ENCODE results near the gene JADE2. TPM values are rescaled to one million over a fixed set of nuclear protein-coding genes. Genes with fewer than 3 reads are reported as not detected.
"Not testable (repeated sequence)": the region's sequence is repeated elsewhere in the genome, so short reads cannot be mapped to it uniquely, and the experiment has no call there.

Gene JADE2
- total RNA-seq, 4 donors from 2014 or later: 51.7 to 116 (median 76.6) TPM

DNA sequence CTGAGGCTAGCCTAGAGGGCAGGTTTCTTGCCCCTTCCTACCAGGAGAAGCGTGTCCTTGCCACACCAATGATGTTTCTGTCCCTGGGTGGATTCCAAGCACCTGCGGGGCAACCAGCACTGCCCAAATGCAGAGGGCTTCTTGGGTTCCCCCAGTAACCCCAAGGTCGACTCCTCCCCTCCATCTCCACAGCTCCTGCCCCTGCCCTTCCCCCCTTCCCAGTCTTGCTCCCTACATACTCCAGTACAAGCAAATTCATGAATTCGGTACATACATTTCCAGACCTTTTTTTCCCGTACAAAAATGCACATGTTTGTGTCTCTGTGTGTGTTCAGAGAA is 12.8 kb upstream of the JADE2 start:
- 87 to 88% methylated on average over 5 of the region's 5 CpGs for WGBS, 2 donors
- H3K27ac ChIP-seq: peak overlapping the region in 2 of 3 donors; percentile 23 to 39
- TF ChIP-seq, protein P1, sequence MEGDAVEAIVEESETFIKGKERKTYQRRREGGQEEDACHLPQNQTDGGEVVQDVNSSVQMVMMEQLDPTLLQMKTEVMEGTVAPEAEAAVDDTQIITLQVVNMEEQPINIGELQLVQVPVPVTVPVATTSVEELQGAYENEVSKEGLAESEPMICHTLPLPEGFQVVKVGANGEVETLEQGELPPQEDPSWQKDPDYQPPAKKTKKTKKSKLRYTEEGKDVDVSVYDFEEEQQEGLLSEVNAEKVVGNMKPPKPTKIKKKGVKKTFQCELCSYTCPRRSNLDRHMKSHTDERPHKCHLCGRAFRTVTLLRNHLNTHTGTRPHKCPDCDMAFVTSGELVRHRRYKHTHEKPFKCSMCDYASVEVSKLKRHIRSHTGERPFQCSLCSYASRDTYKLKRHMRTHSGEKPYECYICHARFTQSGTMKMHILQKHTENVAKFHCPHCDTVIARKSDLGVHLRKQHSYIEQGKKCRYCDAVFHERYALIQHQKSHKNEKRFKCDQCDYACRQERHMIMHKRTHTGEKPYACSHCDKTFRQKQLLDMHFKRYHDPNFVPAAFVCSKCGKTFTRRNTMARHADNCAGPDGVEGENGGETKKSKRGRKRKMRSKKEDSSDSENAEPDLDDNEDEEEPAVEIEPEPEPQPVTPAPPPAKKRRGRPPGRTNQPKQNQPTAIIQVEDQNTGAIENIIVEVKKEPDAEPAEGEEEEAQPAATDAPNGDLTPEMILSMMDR (IDR thresholded peaks at IDR 0.05): no peak
- no peak for TF ChIP-seq POLR2A (IDR thresholded peaks at IDR 0.05)
- intact Hi-C loops (cut with DNase I): no loop called here
- H3K4me1 ChIP-seq: peaks cover 0 to 16% of the 10 kb centered on the region in 2 donors
- no peak overlapping the region for H3K4me3 ChIP-seq (replicated peaks in 1 of 3)
- no peaks in the 10 kb centered on the region for H3K9me3 ChIP-seq
- H3K27me3 ChIP-seq: no peaks in the 10 kb centered on the region
- no peak for DNase-seq
- H3K36me3 ChIP-seq: no peaks in the 10 kb centered on the region

DNA sequence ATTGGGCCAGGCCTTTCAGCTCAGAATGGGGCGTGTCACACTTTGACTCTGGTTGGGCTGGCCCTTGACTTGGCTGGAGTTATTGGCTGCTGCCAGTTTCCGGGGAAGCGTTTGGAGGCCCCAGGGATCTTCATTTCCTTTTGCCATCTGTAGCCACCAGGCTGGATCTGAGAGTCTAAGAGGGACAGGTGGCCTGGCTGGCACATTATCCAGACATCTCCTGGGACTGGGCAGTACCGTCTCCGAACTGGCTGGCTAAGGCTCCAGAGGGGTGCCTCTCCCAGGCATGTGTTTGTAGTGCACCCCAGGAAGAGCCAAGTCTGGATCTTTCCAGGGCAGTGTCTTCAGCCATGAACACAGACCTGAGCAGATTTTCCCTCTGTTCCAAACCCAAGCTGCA is 9.7 kb upstream of the JADE2 start:
- Histone ChIP-seq H3K27ac (no peak overlapping the region), H3K9me3 (no peaks in the 10 kb centered on the region), H3K27me3 (no peaks in the 10 kb centered on the region), H3K4me1 (peaks cover 0 to 16% of the 10 kb centered on the region in 2 donors), H3K36me3 (no peaks in the 10 kb centered on the region), H3K4me3 (replicated peaks in 1 of 3) (no peak overlapping the region)
- intact Hi-C loops (cut with DNase I): no loop called here
- 70 to 88% methylated on average over 3 to 5 of the region's 5 CpGs for WGBS, 2 donors
- TF ChIP-seq, protein P1 (IDR thresholded peaks at IDR 0.05): no peak
- TF ChIP-seq POLR2A (IDR thresholded peaks at IDR 0.05): no peak
- DNase-seq: no peak

DNA sequence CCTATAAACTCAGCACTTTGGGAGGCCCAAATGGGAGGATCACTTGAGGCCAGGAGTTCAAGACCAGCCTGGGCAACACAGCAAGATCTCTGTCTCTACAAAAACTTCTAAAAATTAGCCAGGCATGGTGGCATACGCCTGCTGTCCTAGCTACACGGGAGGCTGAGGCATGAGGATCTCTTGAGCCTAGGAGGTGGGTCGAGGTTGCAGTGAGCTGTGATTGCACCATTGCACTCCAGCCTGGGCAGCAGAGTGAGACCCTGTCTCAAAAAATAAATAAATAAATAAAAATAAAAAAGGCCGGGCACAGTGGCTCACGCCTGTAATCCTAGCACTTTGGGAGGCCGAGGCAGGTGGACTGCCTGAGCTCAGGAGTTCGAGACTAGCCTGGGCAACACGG is 8.5 kb upstream of the JADE2 start:
- H3K4me3 ChIP-seq (replicated peaks in 1 of 3); H3K9me3 ChIP-seq; intact Hi-C loops (cut with DNase I); H3K36me3 ChIP-seq; DNase-seq; H3K27ac ChIP-seq; H3K27me3 ChIP-seq; H3K4me1 ChIP-seq: not testable (repeated sequence)
- 93 to 95% methylated on average over 8 of the region's 8 CpGs for WGBS, 2 donors

DNA sequence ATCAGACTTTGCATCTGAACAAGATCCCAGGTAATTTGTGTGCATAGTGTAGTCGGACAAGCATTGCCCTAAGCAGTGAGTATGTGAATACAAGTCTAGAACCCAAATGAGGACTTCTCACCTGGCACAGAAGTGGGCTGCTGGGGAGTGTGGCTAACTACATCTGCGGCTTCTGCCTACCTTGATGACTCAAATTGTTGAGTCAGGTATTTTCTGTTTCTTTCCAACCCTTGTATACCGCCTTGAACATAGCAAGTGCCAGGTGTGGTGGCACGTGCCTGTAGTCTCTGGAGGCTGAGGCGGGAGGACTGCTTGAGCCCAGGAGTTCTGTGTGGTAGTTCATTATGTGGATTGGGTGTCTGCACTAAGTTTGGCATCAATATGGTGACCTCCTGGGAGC is 7.9 kb upstream of the JADE2 start:
- intact Hi-C loops (cut with DNase I): no loop called here
- H3K36me3 ChIP-seq: no peaks in the 10 kb centered on the region
- TF ChIP-seq, protein P1 (IDR thresholded peaks at IDR 0.05): no peak
- TF ChIP-seq POLR2A (IDR thresholded peaks at IDR 0.05): no peak
- H3K9me3 ChIP-seq: no peaks in the 10 kb centered on the region
- no peaks in the 10 kb centered on the region for H3K27me3 ChIP-seq
- peaks cover 0 to under 1% of the 10 kb centered on the region in 2 donors for H3K4me1 ChIP-seq
- WGBS, 2 donors: 85 to 92% methylated on average over 5 of the region's 5 CpGs
- no peak overlapping the region for H3K27ac ChIP-seq
- no peak overlapping the region for H3K4me3 ChIP-seq (replicated peaks in 1 of 3)
- DNase-seq: no peak

DNA sequence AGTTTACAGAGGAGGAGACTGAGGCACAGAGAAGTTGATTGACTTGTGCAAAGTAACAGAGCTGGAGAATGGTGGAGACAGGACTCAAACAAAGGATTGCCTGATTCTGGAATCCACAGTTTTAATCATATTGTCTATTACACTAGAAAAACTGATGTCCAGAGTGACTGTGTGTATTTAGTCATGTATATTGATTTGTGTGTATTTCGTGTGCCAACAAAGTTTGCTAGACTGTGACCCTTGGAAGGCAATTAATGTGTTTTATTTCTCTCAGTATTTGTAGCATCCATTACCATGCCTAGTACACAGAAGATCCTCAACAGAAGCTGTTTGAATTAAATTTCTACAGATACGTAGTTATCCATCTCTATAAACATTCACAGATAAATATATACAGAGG is 5.5 kb upstream of the JADE2 start:
- H3K4me3 ChIP-seq (replicated peaks in 1 of 3): no peak overlapping the region
- intact Hi-C loops (cut with DNase I): loop anchor here (10.0 kb wide), 2 partner anchors 55 to 105 kb away; partner anchors contain the start of gene CDKN2AIPNL
- DNase-seq: no peak
- H3K36me3 ChIP-seq: no peaks in the 10 kb centered on the region
- no peak overlapping the region for H3K27ac ChIP-seq
- TF ChIP-seq POLR2A (IDR thresholded peaks at IDR 0.05): no peak
- TF ChIP-seq, protein P1 (IDR thresholded peaks at IDR 0.05): no peak
- H3K4me1 ChIP-seq: peaks cover 0 to 6% of the 10 kb centered on the region in 2 donors
- 86 to 89% methylated on average over 2 of the region's 2 CpGs for WGBS, 2 donors
- no peaks in the 10 kb centered on the region for H3K9me3 ChIP-seq
- no peaks in the 10 kb centered on the region for H3K27me3 ChIP-seq

DNA sequence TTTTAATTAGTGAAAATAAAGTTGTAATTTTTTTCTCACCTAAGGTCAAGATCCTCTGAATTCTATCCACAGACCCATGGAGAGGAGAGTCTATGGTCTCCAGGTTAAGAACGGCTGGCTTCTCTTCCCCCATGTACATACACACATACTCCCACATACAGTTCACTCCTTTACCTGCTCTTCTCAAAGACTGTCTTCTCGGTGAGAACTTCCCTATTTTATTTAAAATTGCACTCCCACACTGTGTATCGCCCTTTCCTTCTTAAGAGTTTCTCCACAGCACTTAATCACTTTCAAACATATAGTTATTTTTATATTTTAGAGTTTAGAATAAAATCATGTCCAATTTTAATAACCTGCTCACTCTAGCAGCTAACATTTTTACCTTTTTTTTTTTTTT is 3.6 kb upstream of the JADE2 start:
- Histone ChIP-seq H3K27ac (no peak overlapping the region), H3K4me3 (replicated peaks in 1 of 3) (no peak overlapping the region), H3K36me3 (no peaks in the 10 kb centered on the region), H3K9me3 (no peaks in the 10 kb centered on the region), H3K27me3 (no peaks in the 10 kb centered on the region), H3K4me1 (peaks cover 0 to 6% of the 10 kb centered on the region in 2 donors)
- WGBS, 2 donors: 57 to 67% methylated on average over 3 of the region's 3 CpGs
- no peak for DNase-seq
- TF ChIP-seq, protein P1 (IDR thresholded peaks at IDR 0.05): no peak
- no peak for TF ChIP-seq POLR2A (IDR thresholded peaks at IDR 0.05)
- intact Hi-C loops (cut with DNase I): loop anchor here (10.0 kb wide), 2 partner anchors 57 to 107 kb away; partner anchors contain the start of gene CDKN2AIPNL
